SK-N-SH (cell line): ENCODE measurements around the gene TANC1. TPM values are rescaled to one million over a fixed set of nuclear protein-coding genes. Genes with fewer than 3 reads are reported as not detected.

Source experiments
- CTCF ChIA-PET: fragments of 300-600, 350-600 bp; formaldehyde crosslinking; extraction: SDS; loops from one replicate; lab custom pipeline; 2021; lab: Yijun Ruan, JAX
- POLR2A ChIA-PET: fragments of 350-600 bp; sonication (Branson Sonifier 250); formaldehyde crosslinking; extraction: SDS; loops from one replicate; lab custom pipeline; 2020; ENCODE audit warnings: antibody characterized with exemption, inconsistent platforms; lab: Yijun Ruan, JAX
- DNase-seq: peaks from one replicate; pipeline ENCODE4 v3.0.0; 2012
- H2AFZ ChIP-seq: fragments of 200-600 bp; sonication (generic); 2 replicates; pipeline ENCODE4 v1.8.1; 2016; ENCODE audit warnings: antibody characterized with exemption, mild to moderate bottlenecking, low read depth
- H3F3A ChIP-seq: fragments of 200-600 bp; sonication (generic); replicated peaks from 2 replicates; pipeline ENCODE3; 2016; ENCODE audit warnings: antibody characterized with exemption, mild to moderate bottlenecking; ENCODE audit not compliant: insufficient read depth
- H3K27ac ChIP-seq, 2 experiments: fragments of 200-500 bp in 1 of 2; fragments of 200-600 bp in 1 of 2; sonication (Bioruptor generic) in 1 of 2; sonication (generic), shearing (Covaris generic) in 1 of 2; 2 replicates each; pipeline versions ENCODE4 v1.5.1 to v1.6.1; 2014 to 2016; ENCODE audit warnings: low read depth in 2 of 2, inconsistent platforms in 1 of 2, low read length in 1 of 2, mild to moderate bottlenecking in 1 of 2, mixed read lengths in 1 of 2
- H3K27me3 ChIP-seq: fragments of 200-600 bp; sonication (generic), shearing (Covaris generic); 2 replicates; pipeline ENCODE4 v1.6.1; 2016; ENCODE audit warnings: mixed run types; ENCODE audit not compliant: insufficient read depth
- H3K36me3 ChIP-seq, 2 experiments: fragments of 200-500 bp in 1 of 2; fragments of 200-600 bp in 1 of 2; sonication (Bioruptor generic) in 1 of 2; sonication (generic) in 1 of 2; replicated peaks in 1 of 2; 2 replicates each; pipeline versions ENCODE3 to v1.5.1; 2014 to 2016; ENCODE audit warnings: low read length in 1 of 2, mild to moderate bottlenecking in 1 of 2; ENCODE audit not compliant: insufficient read depth in 2 of 2, control insufficient read depth in 1 of 2
- H3K4me1 ChIP-seq, 2 experiments: fragments of 200-500 bp in 1 of 2; fragments of 200-600 bp in 1 of 2; sonication (Bioruptor generic) in 1 of 2; sonication (generic), shearing (Covaris generic) in 1 of 2; 2 replicates each; pipeline versions ENCODE4 v1.5.1 to v1.6.1; 2014 to 2016; ENCODE audit warnings: low read depth in 1 of 2, low read length in 1 of 2, mixed run types in 1 of 2; ENCODE audit not compliant: insufficient read depth in 2 of 2, control insufficient read depth in 1 of 2
- H3K4me2 ChIP-seq: fragments of 200-600 bp; sonication (generic), shearing (Covaris generic); 2 replicates; pipeline ENCODE4 v1.6.1; 2017; ENCODE audit warnings: mixed run types
- H3K4me3 ChIP-seq, 2 experiments: fragments of 200-500 bp in 1 of 2; fragments of 200-600 bp in 1 of 2; sonication (Bioruptor generic) in 1 of 2; sonication (generic), shearing (Covaris generic) in 1 of 2; 2 replicates each; pipeline versions ENCODE4 v1.5.1 to v1.8.1; 2014 to 2016; ENCODE audit warnings: low read depth in 2 of 2, inconsistent platforms in 1 of 2, low read length in 1 of 2, mild to moderate bottlenecking in 1 of 2, mixed read lengths in 1 of 2, moderate library complexity in 1 of 2
- H3K79me2 ChIP-seq: fragments of 200-600 bp; sonication (generic); 2 replicates; pipeline ENCODE4 v1.8.1; 2017; ENCODE audit warnings: mild to moderate bottlenecking; ENCODE audit not compliant: insufficient read depth
- H3K9ac ChIP-seq: fragments of 200-600 bp; sonication (generic); 2 replicates; pipeline ENCODE4 v1.6.1; 2017; ENCODE audit warnings: mixed run types
- H3K9me2 ChIP-seq: fragments of 200-600 bp; sonication (generic); 2 replicates; pipeline ENCODE4 v1.6.1; 2017; ENCODE audit warnings: mixed run types
- H3K9me3 ChIP-seq: fragments of 200-600 bp; sonication (generic); 2 replicates; pipeline ENCODE4 v1.6.1; 2017; ENCODE audit warnings: mixed run types, mild to moderate bottlenecking, moderate library complexity
- H4K20me1 ChIP-seq: fragments of 200-600 bp; sonication (generic); 2 replicates; pipeline ENCODE4 v1.6.1; 2017; ENCODE audit warnings: mild to moderate bottlenecking, mixed run types; ENCODE audit not compliant: insufficient read depth
- CHD2 ChIP-seq: fragments of 150-350 bp; IDR thresholded peaks from 2 replicates; pipeline ENCODE4 v1.6.1; 2018; ENCODE audit warnings: low read length; ENCODE audit not compliant: partially characterized antibody
- ELF1 ChIP-seq: IDR thresholded peaks from 2 replicates; pipeline ENCODE4 v1.4.0; 2012
- EP300 ChIP-seq, 2 experiments: IDR thresholded peaks; 2 replicates each; pipeline versions ENCODE4 v1.4.0 to v1.6.1; 2012; ENCODE audit warnings: borderline replicate concordance in 1 of 2, low read depth in 1 of 2, low read length in 1 of 2
- EZH2phosphoT487 ChIP-seq: fragments of 200-600 bp; sonication (generic); IDR thresholded peaks from 2 replicates; pipeline ENCODE4 v1.6.1; 2017; ENCODE audit warnings: low read depth, mixed run types, mild to moderate bottlenecking, antibody characterized with exemption, moderate library complexity, borderline replicate concordance
- FOSL2 ChIP-seq: IDR thresholded peaks from 2 replicates; pipeline ENCODE4 v1.4.0; 2012; ENCODE audit warnings: low read depth, mild to moderate bottlenecking, moderate library complexity, borderline replicate concordance
- FOXJ3 ChIP-seq: sonication (generic); formaldehyde crosslinking; IDR thresholded peaks from 2 replicates; pipeline ENCODE4 v1.5.1; 2020; ENCODE audit warnings: mild to moderate bottlenecking, missing genetic modification reagents
- GABPA ChIP-seq: IDR thresholded peaks from 2 replicates; pipeline ENCODE4 v1.4.0; 2012; ENCODE audit warnings: low read depth, mild to moderate bottlenecking
- MEF2A ChIP-seq: IDR thresholded peaks from 2 replicates; pipeline ENCODE4 v1.4.0; 2012; ENCODE audit warnings: low read depth, borderline replicate concordance
- NFIC ChIP-seq: IDR thresholded peaks from 2 replicates; pipeline ENCODE4 v1.4.0; 2012; ENCODE audit warnings: borderline replicate concordance
- RXRA ChIP-seq: IDR thresholded peaks from 2 replicates; pipeline ENCODE4 v1.4.0; 2012; ENCODE audit warnings: low read depth, mild to moderate bottlenecking, borderline replicate concordance
- SMC3 ChIP-seq: IDR thresholded peaks from 2 replicates; pipeline ENCODE4 v1.6.1; 2012; ENCODE audit warnings: low read depth, low read length, improper control_type of control experiment
- TCF12 ChIP-seq: IDR thresholded peaks from 2 replicates; pipeline ENCODE4 v1.4.0; 2012
- WGBS: methylation state at CpG from one replicate; pipeline ENCODE4 v1.1.6; 2017; ENCODE audit warnings: low lambda C conversion rate; 5-methylcytosine and 5-hydroxymethylcytosine counted together
- polyA plus RNA-seq, 3 experiments: library from polyadenylated mRNA; depleted of rRNA; stranded (reverse); fragments of >200 nt; gene quantifications; 2 replicates each; pipeline ENCODE4 v1.2.3, GENCODE V29; 2012
- TF ChIP-seq, protein P1 (sequence below): IDR thresholded peaks from 2 replicates; pipeline ENCODE4; 2012
- TF ChIP-seq, protein P2 (sequence below): fragments of 150-350 bp; IDR thresholded peaks from 2 replicates; pipeline ENCODE4 v1.6.1; 2017; ENCODE audit warnings: antibody characterized with exemption, low read length, low read depth, borderline replicate concordance
- TF ChIP-seq, protein P3 (sequence below): IDR thresholded peaks from 2 replicates; pipeline ENCODE4 v1.4.0; 2012; ENCODE audit warnings: low read depth
- TF ChIP-seq, protein P4 (sequence below): IDR thresholded peaks from 2 replicates; pipeline ENCODE4 v1.4.0; 2012; ENCODE audit warnings: low read depth, borderline replicate concordance

The TANC1 gene
- polyA plus RNA-seq, 1 of the 3 experiments (the other 2 are of a cell fraction), result 19.2 TPM

DNA sequence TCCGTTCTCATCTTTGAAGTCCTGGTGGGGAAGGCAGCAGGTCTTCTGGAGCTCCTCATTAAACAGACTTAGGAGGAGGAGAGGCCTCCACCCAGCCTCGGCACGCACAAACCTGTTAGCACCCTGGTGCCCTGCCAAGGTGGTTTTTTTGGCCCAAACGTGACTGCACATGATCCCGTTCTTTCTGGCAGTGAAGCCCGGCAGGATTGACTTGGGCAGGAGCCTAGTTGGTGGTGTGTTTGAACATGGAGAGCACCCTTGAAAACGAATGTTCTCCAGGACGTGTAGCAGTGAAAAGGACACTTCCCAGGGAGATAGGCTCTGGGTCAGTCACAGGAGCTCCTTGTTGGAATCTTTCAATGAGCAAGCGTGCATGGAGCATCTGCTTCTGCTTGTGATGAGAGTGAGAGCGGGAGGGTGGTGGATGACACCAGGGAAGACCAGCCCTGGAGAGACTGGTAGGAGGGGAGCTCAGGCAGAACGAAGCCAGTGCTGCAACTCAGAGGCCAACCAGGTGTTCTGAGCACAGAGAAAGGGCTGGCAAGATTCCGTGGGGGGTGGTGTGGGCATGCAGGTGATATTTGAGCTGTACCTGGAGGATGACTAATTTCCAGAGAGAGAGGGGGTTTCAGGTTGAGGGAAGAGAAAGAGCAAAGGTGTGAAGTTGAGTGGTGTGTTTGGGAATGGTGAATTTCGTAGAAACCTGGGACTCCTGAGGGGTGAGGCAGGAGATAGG is 73.8 kb downstream of the TANC1 start:
- WGBS, result 97% methylated on average over 13 of the region's 13 CpGs
- DNase-seq, result no peak
- Histone ChIP-seq H3K79me2 (peaks cover 77% of the 10 kb centered on the region), H3K9me3 (no peaks in the 10 kb centered on the region), H3K4me2 (no peak overlapping the region), H2AFZ (no peak overlapping the region), H3K27me3 (no peaks in the 10 kb centered on the region), H3K9me2 (no peaks in the 10 kb centered on the region), H3K9ac (no peak overlapping the region), H3K4me3 (no peak overlapping the region), H3K4me1 (peaks cover 6% of the 10 kb centered on the region in 2 experiments), H4K20me1 (0 out of 2 replicates have a peak, but pooled peaks cover 2% of the 10 kb centered on the region), H3K27ac (no peak overlapping the region), H3F3A (peaks cover 6% of the 10 kb centered on the region), H3K36me3 (peaks cover 0 to 3% of the 10 kb centered on the region in 2 experiments)
- TF ChIP-seq TCF12 (no peak), MEF2A (no peak)
- TF ChIP-seq, protein P1, sequence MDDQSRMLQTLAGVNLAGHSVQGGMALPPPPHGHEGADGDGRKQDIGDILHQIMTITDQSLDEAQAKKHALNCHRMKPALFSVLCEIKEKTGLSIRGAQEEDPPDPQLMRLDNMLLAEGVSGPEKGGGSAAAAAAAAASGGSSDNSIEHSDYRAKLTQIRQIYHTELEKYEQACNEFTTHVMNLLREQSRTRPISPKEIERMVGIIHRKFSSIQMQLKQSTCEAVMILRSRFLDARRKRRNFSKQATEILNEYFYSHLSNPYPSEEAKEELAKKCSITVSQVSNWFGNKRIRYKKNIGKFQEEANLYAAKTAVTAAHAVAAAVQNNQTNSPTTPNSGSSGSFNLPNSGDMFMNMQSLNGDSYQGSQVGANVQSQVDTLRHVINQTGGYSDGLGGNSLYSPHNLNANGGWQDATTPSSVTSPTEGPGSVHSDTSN, result no peak
- ChIA-PET POLR2A (no interaction called here), CTCF (interaction anchor here (1.3 kb wide), 2 partner anchors 22 to 77 kb away, joined by 3 read pairs; no protein-coding TSS in a partner anchor)

DNA sequence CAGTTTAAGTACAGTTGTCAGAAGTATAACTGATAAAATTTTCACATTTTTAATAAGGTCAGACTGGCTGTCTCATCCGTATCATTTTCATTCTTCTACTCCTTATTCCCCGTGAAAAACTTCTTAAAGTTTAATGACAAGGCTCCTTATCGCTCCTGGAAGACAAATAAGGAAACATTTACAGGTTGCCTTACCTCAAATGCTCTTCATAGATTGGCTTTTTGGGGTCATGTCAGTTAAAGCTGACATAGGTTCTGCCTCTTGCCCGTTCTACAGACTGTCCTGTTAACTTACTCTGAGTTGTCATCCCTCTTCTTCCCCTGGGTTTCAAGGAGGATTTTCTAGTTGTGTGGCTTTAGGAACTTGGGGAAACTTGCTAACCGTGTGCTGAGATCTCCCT is 75.3 kb downstream of the TANC1 start:
- Histone ChIP-seq H3K36me3 (peaks cover 0 to 3% of the 10 kb centered on the region in 2 experiments), H3K9ac (no peak overlapping the region), H3K4me1 (peaks cover 6% of the 10 kb centered on the region in 2 experiments), H3K4me2 (no peak overlapping the region)
- WGBS, result 94% methylated on average over 5 of the region's 5 CpGs
- TF ChIP-seq, protein P2, sequence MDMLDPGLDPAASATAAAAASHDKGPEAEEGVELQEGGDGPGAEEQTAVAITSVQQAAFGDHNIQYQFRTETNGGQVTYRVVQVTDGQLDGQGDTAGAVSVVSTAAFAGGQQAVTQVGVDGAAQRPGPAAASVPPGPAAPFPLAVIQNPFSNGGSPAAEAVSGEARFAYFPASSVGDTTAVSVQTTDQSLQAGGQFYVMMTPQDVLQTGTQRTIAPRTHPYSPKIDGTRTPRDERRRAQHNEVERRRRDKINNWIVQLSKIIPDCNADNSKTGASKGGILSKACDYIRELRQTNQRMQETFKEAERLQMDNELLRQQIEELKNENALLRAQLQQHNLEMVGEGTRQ, result no peak
- TF ChIP-seq FOXJ3 (CRISPR knock-in tag), result no peak
- no peak for TF ChIP-seq EZH2phosphoT487
- TF ChIP-seq SMC3, result no peak
- no peak for TF ChIP-seq CHD2
- no peak for TF ChIP-seq RXRA
- TF ChIP-seq, protein P3, sequence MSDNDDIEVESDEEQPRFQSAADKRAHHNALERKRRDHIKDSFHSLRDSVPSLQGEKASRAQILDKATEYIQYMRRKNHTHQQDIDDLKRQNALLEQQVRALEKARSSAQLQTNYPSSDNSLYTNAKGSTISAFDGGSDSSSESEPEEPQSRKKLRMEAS, result no peak
- no peak for TF ChIP-seq TCF12
- no peak for TF ChIP-seq NFIC
- TF ChIP-seq FOSL2, result no peak
- TF ChIP-seq EP300 (IDR thresholded peaks at IDR 0.05; ENCODE audit: borderline replicate concordance in 1 of 2, low read depth in 1 of 2, low read length in 1 of 2), result no peak
- TF ChIP-seq, protein P4, sequence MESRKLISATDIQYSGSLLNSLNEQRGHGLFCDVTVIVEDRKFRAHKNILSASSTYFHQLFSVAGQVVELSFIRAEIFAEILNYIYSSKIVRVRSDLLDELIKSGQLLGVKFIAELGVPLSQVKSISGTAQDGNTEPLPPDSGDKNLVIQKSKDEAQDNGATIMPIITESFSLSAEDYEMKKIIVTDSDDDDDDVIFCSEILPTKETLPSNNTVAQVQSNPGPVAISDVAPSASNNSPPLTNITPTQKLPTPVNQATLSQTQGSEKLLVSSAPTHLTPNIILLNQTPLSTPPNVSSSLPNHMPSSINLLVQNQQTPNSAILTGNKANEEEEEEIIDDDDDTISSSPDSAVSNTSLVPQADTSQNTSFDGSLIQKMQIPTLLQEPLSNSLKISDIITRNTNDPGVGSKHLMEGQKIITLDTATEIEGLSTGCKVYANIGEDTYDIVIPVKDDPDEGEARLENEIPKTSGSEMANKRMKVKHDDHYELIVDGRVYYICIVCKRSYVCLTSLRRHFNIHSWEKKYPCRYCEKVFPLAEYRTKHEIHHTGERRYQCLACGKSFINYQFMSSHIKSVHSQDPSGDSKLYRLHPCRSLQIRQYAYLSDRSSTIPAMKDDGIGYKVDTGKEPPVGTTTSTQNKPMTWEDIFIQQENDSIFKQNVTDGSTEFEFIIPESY, result no peak
- no peak for TF ChIP-seq GABPA
- no peak for TF ChIP-seq ELF1
- TF ChIP-seq, all 33 proteins: peak for 0
- DNase-seq, result no peak
- ChIA-PET CTCF (interaction anchor here (1.6 kb wide), 1 partner anchor 76 kb away, joined by 5 read pairs; no protein-coding TSS in a partner anchor), POLR2A (no interaction called here)
- Histone ChIP-seq H3K27me3 (no peaks in the 10 kb centered on the region), H2AFZ (no peak overlapping the region), H3K9me2 (no peaks in the 10 kb centered on the region), H3F3A (peaks cover 9% of the 10 kb centered on the region), H3K79me2 (peaks cover 76% of the 10 kb centered on the region), H3K27ac (no peak overlapping the region), H4K20me1 (0 out of 2 replicates have a peak, but pooled peaks cover 2% of the 10 kb centered on the region), H3K4me3 (no peak overlapping the region), H3K9me3 (no peaks in the 10 kb centered on the region)
